Activated T-helper 2 cell treated with anti-CD3 and anti-CD28 coated beads, Interferon-gamma antibody, Interleukin-2, Interleukin-4, amounts not matched to agents 10 μg/mL and 5 μg/mL and 100 μg/mL, durations not matched to agents 14 hours and 24 hours and 36 hours (primary cell): ENCODE results near the gene PLP2. TPM values are rescaled to one million over a fixed set of nuclear protein-coding genes. Genes with fewer than 3 reads are reported as not detected.
"Not testable (repeated sequence)": the region's sequence is repeated elsewhere in the genome, so short reads cannot be mapped to it uniquely, and the experiment has no call there.

Source experiments
- DNase-seq: peaks from one replicate; pipeline ENCODE4 v3.0.0; 2021; ENCODE audit warnings: low spot score
- H3K27ac Mint-ChIP-seq: one replicate; pipeline ENCODE4 v1.8.0; 2021; ENCODE audit warnings: mixed read lengths
- H3K27me3 Mint-ChIP-seq: one replicate; pipeline ENCODE4 v1.8.0; 2021; ENCODE audit warnings: low read depth, mixed read lengths
- H3K36me3 Mint-ChIP-seq: one replicate; pipeline ENCODE4 v1.8.0; 2021; ENCODE audit warnings: low read depth, mixed read lengths
- H3K4me1 Mint-ChIP-seq: one replicate; pipeline ENCODE4 v1.8.0; 2021; ENCODE audit warnings: low read depth, mixed read lengths
- H3K4me3 Mint-ChIP-seq: one replicate; pipeline ENCODE4 v1.8.0; 2021; ENCODE audit warnings: low read depth, mild to moderate bottlenecking, moderate library complexity, mixed read lengths
- H3K9me3 Mint-ChIP-seq: one replicate; pipeline ENCODE4 v1.8.0; 2021; ENCODE audit warnings: mixed read lengths
- intact Hi-C: fragments of 100-400 bp; cut with micrococcal nuclease; formaldehyde crosslinking; loops from one replicate; pipeline ENCODE4 v1.15.1; 2023
- total RNA-seq: library from RNA; stranded (reverse); gene quantifications from 2 replicates; pipeline ENCODE4 v1.2.3, GENCODE V29; 2022

PLP2 gene
- total RNA-seq, 1 donor from 2014 or later = 116 TPM

DNA sequence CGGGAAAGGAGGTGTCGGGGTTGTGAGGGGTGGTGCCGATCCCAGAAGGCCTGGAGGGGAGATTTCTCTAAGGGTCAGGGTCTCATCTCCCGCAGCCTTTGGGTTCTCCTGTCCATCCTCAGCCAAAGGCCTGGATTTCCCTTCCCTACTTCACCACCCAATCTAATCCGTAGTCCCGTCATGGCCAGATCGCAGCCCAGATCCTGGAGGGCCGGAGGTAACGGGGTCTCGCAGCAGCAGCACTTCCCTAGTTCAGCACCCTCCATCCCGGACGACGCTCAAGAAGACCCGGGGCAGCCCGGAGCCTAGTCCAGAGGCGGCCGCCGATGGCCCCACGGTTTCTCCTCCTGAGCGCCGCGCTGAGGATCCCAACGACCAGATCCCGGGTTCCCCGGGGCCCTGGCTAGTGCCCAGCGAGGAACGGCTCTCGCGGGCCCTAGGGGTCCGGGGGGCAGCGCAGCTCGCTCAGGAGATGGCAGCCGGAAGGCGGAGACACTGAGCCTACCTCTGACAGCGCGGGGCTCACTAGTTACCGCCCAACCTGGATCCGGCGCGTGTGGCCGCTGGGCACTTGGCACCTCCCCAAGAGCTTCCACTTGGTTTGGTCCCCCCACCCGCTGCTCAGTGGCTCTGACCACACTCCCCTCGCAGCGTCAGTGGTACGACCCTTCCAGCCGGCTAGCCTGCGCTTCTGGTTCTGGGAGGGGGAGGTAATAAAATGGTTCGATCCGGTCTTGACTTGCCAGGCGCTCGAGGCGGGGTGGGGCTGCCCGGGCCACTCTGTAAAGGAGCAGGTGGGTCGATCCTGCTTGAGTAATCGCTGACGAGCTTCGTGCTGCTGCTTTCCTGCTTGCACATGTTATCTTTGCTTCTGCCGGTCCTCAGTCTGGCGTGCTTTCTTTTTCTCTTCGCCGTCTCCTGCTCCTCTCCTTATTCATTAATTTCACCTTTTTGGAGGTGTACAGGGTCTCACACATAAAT, 5.5 kb upstream of the PLP2 start:
- Mint-ChIP-seq H3K27ac (peak overlapping the region; percentile 95), H3K4me1 (peaks cover 24% of the 10 kb centered on the region), H3K9me3 (no peaks in the 10 kb centered on the region), H3K4me3 (peak overlapping the region; percentile 83), H3K36me3 (no peaks in the 10 kb centered on the region), H3K27me3 (no peaks in the 10 kb centered on the region)
- peak; percentile 65 for DNase-seq
- intact Hi-C loops = loop anchor here (10.0 kb wide), 2 partner anchors 61 to 361 kb away; partner anchors contain the start of gene HDAC6

DNA sequence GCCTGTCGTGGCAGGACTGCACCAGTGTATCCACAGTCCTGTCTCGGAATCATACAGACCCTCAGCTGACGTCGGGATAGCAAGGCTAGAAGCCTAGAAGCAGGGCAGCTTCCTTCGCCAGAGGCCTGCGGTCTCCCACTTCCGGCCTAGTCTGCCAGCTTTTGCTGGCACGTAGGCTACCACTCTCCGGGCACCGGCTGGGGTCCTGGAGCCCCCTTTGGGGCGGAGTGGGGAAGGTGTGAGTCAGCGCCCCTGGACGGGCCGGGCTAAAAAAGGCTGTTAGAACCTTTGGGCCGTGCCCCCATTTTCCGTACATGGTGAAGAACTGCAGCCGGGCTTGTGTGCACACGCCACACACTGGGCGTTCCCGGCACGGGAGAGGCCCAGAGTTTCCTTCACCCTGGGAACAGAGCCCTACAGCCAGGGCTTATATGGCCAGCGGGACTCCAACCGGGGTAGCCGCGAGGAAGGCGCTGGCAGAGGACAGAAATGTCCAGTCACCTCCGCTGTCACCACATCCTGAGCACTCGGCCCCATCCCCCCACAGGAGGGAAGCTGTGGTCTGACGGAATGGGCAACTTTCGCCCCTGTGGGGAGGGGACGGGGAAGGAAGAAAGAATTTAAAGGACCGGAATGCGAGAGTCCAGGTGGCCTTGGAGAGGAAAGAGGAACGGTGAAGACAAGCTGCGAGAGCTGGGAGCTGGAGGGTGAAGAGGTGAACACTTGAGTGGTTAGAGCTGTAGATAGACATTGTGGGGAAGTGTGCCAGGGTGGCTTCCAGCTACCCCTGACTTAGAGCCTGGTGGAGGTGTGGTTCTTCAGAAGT, 4.6 kb upstream of the PLP2 start:
- Mint-ChIP-seq H3K4me3 (peak overlapping the region; percentile 83), H3K4me1 (peaks cover 24% of the 10 kb centered on the region), H3K27ac (peak overlapping the region; percentile 95), H3K9me3 (no peaks in the 10 kb centered on the region), H3K36me3 (no peaks in the 10 kb centered on the region), H3K27me3 (no peaks in the 10 kb centered on the region)
- intact Hi-C loops = loop anchor here (10.0 kb wide), 2 partner anchors 62 to 362 kb away; partner anchors contain the start of gene HDAC6
- peak; percentile 49 for DNase-seq

DNA sequence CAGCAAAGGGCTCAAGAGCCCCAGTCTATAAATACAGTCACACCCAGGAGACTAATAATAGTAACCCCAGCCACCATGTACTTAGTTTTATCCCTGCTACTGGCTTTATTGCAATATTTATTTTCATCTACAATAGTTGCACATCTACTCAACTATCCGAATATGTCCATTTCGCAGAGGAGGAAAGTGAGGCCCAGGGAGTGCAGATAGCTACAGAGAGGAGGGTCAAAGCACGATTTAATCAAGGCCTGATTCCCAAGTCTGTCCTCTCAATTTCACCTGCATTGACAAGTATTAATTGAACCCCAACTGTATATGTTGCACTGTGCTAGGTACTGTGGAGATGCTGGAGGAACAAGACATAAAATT, 4.0 kb upstream of the PLP2 start:
- H3K36me3 Mint-ChIP-seq = peaks cover 2% of the 10 kb centered on the region
- peak overlapping the region; percentile 95 for H3K27ac Mint-ChIP-seq
- intact Hi-C loops = loop anchor here (10.0 kb wide), 2 partner anchors 63 to 363 kb away; partner anchors contain the start of gene HDAC6

DNA sequence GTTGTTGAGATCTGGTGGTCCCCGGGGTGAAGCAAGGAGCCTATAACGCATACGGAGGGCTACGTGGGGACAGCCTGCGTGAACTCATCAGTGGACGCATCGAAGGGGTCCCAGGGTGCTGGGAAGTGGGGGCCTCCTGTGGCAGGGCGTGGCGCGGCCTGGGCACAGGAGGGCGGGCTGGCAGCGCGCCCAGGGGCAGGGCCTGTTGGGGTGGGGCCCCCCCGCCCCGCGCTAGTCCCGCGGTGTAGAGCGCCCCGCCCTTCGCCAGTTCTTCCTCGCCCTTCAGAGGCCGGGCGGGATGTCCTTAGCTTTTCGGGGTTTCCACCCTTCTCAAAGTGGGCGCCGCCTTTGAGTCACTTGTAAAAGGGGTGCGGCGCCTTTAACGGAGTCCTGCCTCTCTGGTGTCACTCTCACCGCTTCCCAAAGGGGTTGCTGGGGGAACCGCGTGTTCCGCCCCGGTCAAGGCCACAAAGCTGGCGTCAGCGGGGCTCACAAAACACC, 632 bp downstream of the PLP2 start:
- Mint-ChIP-seq H3K9me3 (no peaks in the 10 kb centered on the region), H3K36me3 (peaks cover 37% of the 10 kb centered on the region), H3K27ac (peak overlapping the region; percentile 84), H3K4me3 (peak overlapping the region; percentile 86), H3K4me1 (peaks cover 20% of the 10 kb centered on the region), H3K27me3 (no peaks in the 10 kb centered on the region)
- intact Hi-C loops = loop anchor here (2.0 kb wide), 1 partner anchor 14 kb away; the partner anchor contains the start of gene PRICKLE3
- DNase-seq = peak; percentile 69

More for the DNA sequence above, 4.0 kb upstream of the PLP2 start:
- H3K4me1 Mint-ChIP-seq = peaks cover 26% of the 10 kb centered on the region
- peak overlapping the region; percentile 83 for H3K4me3 Mint-ChIP-seq
- no peaks in the 10 kb centered on the region for H3K9me3 Mint-ChIP-seq
- no peak for DNase-seq
- no peaks in the 10 kb centered on the region for H3K27me3 Mint-ChIP-seq

DNA sequence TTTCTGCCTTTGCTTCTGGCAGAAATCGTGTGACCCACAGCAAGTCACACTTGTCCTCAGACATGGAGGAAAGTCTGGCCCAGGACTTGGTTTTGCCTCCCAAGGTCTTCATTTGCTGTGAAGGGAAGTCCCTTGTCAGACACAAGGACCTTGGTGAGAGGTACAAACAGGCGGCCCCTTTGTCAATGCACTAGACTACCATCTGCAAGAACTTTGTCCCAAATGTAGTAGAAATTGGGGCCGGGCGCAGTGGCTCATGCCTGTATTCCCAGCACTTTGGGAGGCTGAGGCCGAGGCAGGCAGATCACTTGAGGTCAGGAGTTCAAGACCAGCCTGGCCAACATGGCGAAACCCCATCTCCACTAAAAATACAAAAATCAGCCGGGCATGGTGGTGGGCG, 1.8 kb downstream of the PLP2 start:
- H3K27me3 Mint-ChIP-seq, H3K9me3 Mint-ChIP-seq, DNase-seq, H3K27ac Mint-ChIP-seq: not testable (repeated sequence)
- Mint-ChIP-seq H3K4me1 (peaks cover 13% of the 10 kb centered on the region), H3K36me3 (peaks cover 42% of the 10 kb centered on the region), H3K4me3 (peak overlapping the region; percentile 86)
- intact Hi-C loops = loop anchor here (2.0 kb wide), 1 partner anchor 13 kb away; the partner anchor contains the start of gene PRICKLE3

DNA sequence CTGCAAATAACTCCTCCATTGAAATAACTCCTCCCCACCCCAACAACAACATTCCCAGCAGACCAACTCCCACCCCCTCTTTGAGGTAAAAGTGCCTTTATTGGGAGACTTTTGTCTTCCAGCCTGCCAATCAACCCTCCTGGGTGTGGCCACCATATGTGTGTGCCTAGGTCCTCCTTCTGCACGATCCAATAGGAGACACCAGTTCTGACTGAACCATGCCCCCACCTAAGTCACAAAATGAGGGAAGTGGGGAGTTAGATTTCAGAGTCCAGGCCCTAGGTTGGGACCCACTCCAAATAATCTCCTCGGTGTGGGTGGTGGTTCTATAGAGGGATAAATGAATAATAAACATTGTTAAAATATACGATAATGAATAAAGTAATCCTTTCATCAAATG, 3.0 kb downstream of the PLP2 start:
- no peak for DNase-seq
- intact Hi-C loops = no loop called here
- H3K9me3 Mint-ChIP-seq = no peaks in the 10 kb centered on the region
- H3K27me3 Mint-ChIP-seq = no peaks in the 10 kb centered on the region
- H3K4me3 Mint-ChIP-seq = no peak overlapping the region
- peaks cover 51% of the 10 kb centered on the region for H3K36me3 Mint-ChIP-seq
- peaks cover 13% of the 10 kb centered on the region for H3K4me1 Mint-ChIP-seq
- no peak overlapping the region for H3K27ac Mint-ChIP-seq

DNA sequence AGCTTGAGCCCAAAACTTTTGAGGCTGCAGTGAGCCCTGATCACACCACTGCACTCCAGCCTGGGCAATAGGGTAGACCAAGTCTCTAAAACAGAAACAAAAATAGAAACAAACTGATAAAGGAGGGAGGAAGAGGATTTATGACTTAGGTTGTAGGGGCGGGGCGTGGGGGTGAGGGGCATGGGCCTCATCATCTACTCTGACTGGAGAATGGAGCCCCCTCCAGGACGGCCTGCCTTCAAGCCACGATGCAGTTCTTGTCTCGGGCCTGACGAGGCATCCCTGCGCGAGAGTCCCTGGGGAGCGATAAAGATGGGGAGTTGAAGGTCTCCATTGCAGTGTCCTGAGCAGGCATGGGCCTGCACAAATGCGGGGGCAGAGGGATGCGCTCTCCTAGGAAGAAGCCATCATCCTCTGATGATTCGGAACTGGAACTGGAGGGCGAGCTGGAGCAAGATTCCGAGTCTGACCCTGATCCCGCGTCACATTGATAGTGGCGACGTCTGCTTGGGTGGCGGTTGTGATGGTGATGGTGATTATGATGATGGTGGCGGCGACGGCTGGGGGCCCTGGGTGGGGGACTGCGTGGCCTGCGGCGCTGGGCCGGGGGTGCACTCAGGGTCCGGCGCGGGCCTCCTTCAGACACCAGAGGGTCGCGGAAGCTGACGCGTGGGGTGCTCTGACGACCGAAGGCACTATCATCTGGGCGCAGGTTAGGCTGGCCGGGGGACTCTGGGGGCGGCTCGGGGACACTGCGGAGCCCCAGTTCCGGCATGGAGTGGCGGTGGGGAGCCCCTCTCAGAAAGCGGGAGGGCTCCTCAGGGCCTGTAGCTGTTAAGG, 4.0 kb downstream of the PLP2 start:
- intact Hi-C loops = no loop called here
- H3K27me3 Mint-ChIP-seq = no peaks in the 10 kb centered on the region
- no peak for DNase-seq
- H3K4me3 Mint-ChIP-seq = no peak overlapping the region
- H3K9me3 Mint-ChIP-seq = no peaks in the 10 kb centered on the region
- no peak overlapping the region for H3K27ac Mint-ChIP-seq
- peaks cover 57% of the 10 kb centered on the region for H3K36me3 Mint-ChIP-seq
- H3K4me1 Mint-ChIP-seq = peaks cover 13% of the 10 kb centered on the region

DNA sequence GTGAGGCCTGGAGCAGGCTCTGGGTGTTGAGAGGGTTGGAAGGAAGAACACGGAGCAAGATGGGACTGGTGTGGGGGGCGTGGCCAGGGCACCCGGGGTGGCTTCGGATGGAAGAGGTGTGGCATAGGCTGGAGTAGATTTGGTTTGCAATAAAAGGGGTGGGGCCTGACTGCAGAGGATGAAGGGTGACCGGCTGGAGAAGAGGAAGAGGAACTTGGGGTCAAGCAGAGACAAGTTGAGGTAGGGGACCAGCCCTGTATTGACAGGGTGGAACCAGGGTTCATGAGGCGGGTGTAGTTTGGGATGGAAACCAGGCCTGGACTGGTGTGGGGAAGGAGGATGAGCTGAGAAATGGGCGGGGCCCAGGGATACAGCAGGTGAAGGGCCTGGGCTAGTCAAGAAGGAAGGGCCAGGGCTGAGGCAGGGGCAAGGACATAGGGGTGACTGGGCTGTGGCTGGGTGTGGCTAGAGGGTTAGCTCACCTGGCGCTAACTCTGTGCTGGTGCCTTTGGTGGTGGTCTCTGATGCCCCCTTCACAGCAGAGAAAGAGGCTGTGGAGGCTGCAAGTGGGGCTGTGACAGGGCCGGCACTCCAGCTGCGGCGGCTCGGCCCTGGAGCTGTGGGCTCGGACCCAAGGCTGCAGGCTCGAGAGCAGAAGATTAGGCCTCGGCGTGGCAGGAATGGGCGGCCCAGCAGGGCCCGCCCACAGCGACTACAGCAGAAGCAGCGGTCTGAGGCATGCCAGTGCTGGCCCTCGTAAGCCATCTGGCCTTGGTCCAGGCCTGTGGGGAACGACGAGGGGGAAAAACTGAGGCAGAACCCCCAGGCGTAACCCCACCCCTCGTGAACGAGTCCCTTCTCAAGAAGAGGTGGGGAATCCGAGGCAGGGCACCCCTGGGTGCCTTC, 5.0 kb downstream of the PLP2 start:
- Mint-ChIP-seq H3K4me3 (no peak overlapping the region), H3K9me3 (no peaks in the 10 kb centered on the region), H3K4me1 (peaks cover 13% of the 10 kb centered on the region), H3K27me3 (no peaks in the 10 kb centered on the region), H3K36me3 (peaks cover 63% of the 10 kb centered on the region), H3K27ac (no peak overlapping the region)
- intact Hi-C loops = no loop called here
- DNase-seq = no peak

DNA sequence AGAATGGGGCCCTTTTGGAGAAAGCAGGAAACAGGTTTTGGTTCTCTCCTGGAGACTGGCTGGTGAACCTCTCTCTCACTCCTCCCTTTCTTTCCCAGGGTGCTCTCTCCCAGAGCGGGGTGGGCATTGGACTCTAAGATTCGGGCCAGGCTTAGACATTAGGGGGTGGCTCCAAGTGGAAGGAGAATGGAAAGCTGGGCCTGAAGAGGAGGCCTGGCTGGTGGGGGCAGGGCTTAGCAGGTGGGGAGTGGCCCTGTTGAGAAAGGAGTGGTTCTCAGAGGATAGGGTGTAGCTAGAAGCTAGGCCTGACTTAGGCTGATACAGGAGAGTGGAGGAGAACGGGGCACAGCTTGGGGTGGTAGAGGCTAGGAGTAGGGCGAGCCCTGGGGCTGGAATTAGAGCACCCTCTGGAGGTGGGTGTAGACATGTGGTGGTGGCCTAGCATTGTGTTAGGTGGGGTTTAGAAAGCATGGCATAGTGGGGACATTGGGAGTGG, 5.7 kb downstream of the PLP2 start:
- H3K4me1 Mint-ChIP-seq = peaks cover 13% of the 10 kb centered on the region
- H3K36me3 Mint-ChIP-seq = peaks cover 66% of the 10 kb centered on the region
- no peak overlapping the region for H3K4me3 Mint-ChIP-seq
- intact Hi-C loops = no loop called here
- H3K27me3 Mint-ChIP-seq = no peaks in the 10 kb centered on the region
- no peak for DNase-seq
- no peak overlapping the region for H3K27ac Mint-ChIP-seq
- no peaks in the 10 kb centered on the region for H3K9me3 Mint-ChIP-seq

DNA sequence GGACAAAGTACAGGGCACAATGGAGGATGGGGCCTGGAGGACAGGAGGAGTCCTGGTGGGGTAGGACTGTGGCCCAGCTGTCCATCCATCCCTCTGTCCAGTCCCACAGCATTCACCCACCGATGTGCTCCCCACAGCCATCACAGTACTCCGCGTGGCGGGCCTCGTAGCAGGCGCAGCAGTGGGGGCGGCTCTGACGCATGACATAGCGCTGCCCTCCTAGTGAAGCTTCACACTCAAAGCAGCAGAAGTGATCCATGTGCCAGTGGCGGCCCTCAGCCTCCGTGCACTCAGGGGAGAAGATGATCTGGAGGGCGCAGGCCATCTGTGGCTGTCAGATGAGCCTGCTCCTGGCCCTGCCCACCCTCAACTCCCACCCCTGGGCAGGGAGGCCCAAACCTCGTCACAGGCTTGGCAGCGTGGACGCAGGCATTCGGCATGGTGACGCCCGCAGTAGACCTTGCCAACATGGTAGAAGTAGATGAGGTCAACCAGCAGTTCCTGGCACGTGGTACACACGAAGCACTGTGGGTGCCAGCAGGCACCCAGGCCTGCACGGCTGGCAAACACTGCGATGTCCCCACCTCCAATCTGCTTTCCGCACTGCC, 6.3 kb downstream of the PLP2 start:
- Mint-ChIP-seq H3K36me3 (peaks cover 65% of the 10 kb centered on the region), H3K9me3 (no peaks in the 10 kb centered on the region), H3K27me3 (no peaks in the 10 kb centered on the region), H3K27ac (no peak overlapping the region), H3K4me3 (no peak overlapping the region), H3K4me1 (peaks cover 9% of the 10 kb centered on the region)
- intact Hi-C loops = no loop called here
- no peak for DNase-seq

DNA sequence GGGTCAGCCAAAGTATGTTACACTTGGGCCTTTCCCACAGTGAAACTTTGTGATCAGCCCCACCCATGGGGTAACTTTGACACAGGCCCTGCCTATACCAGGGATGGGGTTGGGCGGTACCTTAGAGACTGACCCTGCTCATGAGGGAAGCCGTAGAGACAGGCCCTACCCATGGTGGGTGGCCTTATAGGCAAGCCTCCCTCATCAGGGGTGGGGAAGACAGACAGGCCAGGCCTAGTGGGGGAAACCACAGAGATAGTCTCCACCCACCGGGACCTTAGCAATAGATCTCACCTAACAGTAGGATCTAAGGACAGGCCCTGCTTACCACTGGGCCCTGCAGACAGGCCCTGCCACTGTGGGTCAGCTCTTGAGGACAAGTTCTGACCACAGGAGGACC, 6.8 kb downstream of the PLP2 start:
- H3K4me3 Mint-ChIP-seq = no peak overlapping the region
- peaks cover 62% of the 10 kb centered on the region for H3K36me3 Mint-ChIP-seq
- no peaks in the 10 kb centered on the region for H3K9me3 Mint-ChIP-seq
- H3K4me1 Mint-ChIP-seq = peaks cover 6% of the 10 kb centered on the region
- DNase-seq = no peak
- H3K27ac Mint-ChIP-seq = no peak overlapping the region
- intact Hi-C loops = no loop called here
- H3K27me3 Mint-ChIP-seq = no peaks in the 10 kb centered on the region
